CD4-positive, alpha-beta T cell treated with Interleukin-1 beta for 1 hour (primary cell): ENCODE data around the gene POP7.
"Not testable (repeated sequence)": the region's sequence is repeated elsewhere in the genome, so short reads cannot be mapped to it uniquely, and the experiment has no call there.

Experiments used
- DNase-seq, 2 donors: peaks; one replicate each; pipeline ENCODE4 v3.0.0-alpha.2; 2020 to 2022

Gene POP7

DNA sequence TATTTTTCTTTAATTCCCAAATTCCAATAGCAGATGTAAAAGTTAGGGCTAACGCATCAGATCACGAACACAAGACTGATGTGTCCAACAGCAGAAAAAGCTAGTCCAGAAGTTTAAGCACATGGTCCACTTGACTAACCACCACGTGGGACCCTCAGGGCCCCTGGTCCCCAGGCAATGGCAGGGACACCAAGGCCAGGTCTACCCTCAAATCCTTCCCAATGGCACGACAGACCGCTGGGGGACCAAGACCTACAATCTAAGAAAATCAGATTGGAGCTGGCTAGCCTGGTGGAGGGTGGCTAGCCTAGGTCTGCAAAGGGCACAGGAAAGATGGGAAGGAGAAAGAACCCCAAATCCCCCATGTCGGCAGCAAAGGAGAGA is 13.4 kb upstream of the POP7 start:
- DNase-seq: no peak

DNA sequence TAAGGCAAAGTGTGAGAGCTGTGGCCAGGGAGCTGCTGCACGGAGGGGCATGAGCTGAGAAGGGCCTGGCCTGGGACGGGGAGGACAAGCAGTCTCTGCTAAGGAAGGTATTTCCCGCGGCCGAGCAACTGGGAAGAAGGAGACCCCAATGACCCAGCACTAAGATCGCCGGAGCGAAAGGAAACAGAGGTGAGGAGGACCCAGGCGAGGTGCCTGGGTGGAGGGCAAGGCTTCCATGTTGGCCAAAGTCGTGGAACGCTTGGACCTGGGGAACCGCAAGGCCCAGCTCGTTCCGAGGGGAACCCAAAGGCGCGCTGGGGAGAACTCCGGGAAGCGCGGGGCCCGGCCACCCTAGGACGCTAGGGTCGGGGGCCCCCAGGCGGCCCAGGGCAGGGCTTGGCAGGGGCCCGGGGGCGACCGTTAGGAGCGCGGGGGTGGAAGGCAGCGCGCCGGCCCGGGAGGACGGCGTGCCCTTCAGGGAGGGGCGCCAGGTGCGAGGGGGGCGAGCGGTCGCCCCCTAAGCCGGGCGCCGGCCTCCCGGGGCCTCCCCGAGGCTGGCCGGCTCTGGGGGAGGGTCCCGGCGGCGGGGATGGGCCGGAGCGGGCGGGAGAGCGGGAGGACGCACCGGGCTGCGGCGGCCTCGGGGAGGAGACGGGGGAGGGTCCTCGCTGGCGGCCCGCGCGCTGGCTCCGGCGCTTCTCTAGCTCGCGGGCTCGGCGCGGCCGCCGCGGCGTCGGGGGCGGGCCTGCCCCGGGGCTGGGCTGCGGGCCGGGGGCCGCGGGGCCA is 12.4 kb upstream of the POP7 start:
- DNase-seq: no peak

DNA sequence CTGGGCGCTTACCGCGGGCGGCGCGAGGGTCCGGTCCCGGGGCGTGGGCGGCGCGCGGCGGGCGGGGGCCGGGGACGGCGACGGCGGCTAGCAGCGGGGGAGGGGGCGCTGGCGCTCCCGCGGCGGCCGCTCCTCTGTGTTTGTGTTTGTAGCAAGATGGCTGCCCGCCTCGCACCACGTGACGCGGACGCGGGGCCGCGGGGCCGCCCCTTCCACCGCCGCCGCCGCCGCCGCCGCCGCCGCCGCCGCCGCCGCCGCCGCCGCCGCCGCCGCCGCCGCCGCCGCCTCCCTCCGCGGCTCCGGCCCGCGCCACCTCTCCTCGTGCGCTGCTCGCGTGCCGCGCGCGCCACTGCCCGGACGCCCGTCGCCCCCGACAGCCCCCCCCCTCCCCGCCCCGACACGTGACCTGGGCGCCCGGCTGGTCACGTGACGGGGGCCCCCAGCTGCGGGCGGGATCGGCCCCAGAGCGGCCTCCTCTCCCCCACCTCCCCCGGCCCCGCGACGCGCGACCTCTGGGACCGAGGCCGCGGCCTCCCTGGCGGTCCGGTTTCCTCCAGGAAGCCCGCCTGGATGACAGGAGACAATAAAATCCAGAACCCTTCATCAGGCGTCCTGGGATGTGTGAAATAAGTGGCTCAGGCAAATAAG is 11.7 kb upstream of the POP7 start, which contains the start of gene GIGYF1:
Gene GIGYF1, minus strand, starts transcription at position 153 of the 648 bp plus-strand sequence. CDS start 6,012 bp downstream, outside the sequence.
- DNase-seq: peak; percentile 71 to 76

DNA sequence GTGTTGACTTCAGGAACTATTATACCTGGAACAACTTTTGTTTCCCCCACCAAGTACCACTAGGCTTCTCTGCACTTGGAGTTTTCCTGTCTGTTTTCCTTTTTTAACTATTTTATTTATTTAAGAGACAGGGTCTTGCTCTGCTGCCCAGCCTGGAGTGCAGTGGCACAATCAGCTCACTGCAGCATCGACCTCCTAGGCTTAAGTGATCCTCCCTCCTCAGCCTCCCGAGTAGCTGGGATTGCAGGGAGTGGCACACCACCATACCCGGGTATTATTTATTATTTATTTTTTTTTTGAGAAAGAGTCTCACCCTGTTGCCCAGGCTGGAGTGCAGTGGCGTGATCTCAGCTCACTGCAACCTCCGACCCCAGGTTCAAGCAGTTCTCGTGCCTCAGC is 9.8 kb upstream of the POP7 start:
- no peak for DNase-seq

- no peak for DNase-seq
These were observed 6.9 kb upstream of the POP7 start for GRCh38 chr7:100699018-100699417.

GRCh38 chr7:100701089-100701488 is 4.8 kb upstream of the POP7 start:
- not testable (repeated sequence) for DNase-seq

GRCh38 chr7:100705320-100705752 is 585 bp upstream of the POP7 start:
- peak; percentile 74 to 75 for DNase-seq

DNA sequence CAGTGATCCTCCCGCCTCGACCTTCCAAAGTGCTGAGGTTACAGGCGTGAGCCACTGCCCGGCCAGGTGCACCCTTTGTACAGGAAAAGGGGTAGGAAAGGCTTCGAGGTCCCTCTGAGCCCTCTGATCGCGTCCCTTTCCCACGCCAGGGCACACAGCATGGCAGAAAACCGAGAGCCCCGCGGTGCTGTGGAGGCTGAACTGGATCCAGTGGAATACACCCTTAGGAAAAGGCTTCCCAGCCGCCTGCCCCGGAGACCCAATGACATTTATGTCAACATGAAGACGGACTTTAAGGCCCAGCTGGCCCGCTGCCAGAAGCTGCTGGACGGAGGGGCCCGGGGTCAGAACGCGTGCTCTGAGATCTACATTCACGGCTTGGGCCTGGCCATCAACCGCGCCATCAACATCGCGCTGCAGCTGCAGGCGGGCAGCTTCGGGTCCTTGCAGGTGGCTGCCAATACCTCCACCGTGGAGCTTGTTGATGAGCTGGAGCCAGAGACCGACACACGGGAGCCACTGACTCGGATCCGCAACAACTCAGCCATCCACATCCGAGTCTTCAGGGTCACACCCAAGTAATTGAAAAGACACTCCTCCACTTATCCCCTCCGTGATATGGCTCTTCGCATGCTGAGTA is 871 bp downstream of the POP7 start:
- no peak for DNase-seq

DNA sequence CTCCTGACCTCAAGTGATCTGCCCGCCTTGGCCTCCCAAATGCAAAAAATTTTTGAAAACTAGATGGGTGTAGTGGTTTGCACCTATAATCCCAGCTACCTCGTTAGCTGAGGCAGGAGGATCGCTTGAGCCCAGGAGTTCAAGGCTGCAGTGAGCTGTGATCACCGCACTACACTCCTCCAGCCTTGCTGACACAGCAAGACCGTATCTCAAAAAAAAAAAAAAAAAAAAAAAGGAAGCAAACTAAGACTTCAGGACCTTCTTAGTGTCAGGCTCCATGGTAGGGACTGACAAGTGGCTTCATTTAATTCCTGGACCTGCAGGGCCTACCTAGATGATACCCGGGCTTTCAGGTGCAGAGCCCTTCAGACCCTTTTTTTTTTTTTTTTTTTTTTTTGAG is 2.5 kb downstream of the POP7 start:
- no peak for DNase-seq

DNA sequence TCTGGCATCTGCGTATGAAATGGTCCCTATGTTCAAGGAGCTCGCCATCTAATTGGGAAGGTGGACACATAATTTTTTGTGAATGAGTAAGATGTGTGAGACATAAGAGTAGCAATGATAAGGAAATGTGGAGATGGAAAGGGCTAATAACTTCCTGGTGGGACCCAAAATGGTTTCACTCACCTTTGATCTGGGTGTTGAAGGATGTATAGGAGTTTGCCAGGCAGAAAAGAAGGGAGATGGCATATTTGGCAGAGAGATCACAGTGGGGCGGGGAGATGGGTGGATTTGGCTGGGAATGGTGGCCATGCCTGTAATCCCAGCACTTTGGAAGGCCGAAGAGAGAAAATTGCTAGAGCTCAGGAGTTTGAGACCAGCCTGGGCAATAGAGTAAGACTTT is 4.5 kb downstream of the POP7 start:
- DNase-seq: no peak

DNA sequence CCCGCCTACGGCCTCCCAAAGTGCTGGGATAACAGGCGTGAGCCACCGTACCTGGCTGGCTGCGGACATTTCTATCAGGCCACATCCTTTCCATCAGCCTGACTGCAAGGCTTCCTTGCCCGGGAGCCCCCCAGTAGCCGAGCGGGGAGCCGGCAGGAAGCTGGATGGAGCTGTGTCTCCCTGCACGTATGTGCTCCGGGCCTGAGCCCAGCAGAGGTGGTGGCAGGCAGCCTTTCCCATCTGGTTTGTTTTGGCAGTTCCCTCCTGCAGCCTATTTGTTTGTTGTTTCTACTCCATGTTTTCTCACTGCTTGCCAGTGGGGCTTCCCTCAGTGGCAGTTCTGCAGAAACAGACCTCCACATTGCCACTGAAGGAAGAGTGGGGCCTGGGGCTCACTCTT is 5.4 kb downstream of the POP7 start:
- no peak for DNase-seq

DNA sequence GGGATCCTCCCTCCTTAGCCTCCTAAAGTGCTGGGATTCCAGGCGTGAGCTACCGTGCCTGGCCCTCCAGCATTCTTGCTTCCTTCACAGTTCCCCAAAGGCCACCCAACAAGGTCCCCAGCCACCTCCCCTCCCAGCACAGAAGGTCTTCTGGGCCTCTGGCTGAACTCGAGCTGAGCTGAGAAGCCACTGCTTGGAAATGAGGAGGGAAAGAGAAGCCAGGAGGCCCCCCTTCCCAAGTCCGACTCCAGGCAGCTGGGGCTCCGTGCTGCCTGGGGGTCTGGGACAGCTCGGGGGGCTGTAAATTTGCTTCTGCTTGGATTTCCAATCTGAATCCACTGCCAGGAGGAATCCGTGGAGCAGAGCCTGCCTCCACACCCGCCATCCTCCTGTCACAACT is 8.8 kb downstream of the POP7 start:
- DNase-seq: no peak

- DNase-seq: not testable (repeated sequence)
These were observed 11.2 kb downstream of the POP7 start for GRCh38 chr7:100717073-100717472.

GRCh38 chr7:100719523-100720278 is 13.8 kb downstream of the POP7 start:
- DNase-seq: no peak

DNA sequence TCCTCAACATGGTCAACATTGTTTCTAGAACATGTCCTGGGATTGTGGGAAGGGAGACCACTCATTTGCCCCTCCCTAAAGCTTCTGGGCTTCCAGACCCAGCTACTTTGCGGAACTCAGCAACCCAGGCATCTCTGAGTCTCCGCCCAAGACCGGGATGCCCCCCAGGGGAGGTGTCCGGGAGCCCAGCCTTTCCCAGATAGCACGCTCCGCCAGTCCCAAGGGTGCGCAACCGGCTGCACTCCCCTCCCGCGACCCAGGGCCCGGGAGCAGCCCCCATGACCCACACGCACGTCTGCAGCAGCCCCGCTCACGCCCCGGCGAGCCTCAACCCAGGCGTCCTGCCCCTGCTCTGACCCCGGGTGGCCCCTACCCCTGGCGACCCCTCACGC is 14.4 kb downstream of the POP7 start, which contains the start of gene EPO:
Gene EPO, plus strand, starts transcription at position 190 of the 392 bp plus-strand sequence. CDS start 513 bp downstream, outside the sequence.
- no peak for DNase-seq

- no peak for DNase-seq
These were observed 15.0 kb downstream of the POP7 start for GRCh38 chr7:100720671-100721504.

- no peak for DNase-seq
These were observed 15.5 kb downstream of the POP7 start for GRCh38 chr7:100721505-100721812.

GRCh38 chr7:100722480-100723212 is 16.7 kb downstream of the POP7 start:
- no peak for DNase-seq

DNA sequence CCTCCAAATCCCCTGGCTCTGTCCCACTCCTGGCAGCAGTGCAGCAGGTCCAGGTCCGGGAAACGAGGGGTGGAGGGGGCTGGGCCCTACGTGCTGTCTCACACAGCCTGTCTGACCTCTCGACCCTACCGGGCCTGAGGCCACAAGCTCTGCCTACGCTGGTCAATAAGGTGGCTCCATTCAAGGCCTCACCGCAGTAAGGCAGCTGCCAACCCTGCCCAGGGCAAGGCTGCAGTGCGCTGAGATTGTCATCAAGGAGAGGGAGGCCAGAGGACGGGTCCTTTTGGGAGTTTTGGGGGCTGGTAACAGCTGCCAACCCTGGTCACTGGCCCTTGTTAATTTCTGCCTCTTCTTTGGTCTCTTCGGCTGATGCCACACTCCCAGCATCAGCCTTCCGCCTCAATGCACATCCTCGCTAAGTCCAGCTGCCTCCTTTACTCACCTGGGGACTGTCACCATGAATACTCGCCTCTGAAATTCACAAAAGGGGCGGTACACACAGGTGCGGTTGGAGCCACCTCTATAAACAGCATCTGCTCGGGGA is 17.9 kb downstream of the POP7 start:
- DNase-seq: no peak

GRCh38 chr7:100724364-100724763 is 18.4 kb downstream of the POP7 start:
- not testable (repeated sequence) for DNase-seq
